HCEC 1CT (cell line): ENCODE results near the gene TET3.

Experiments used
- DNase-seq: peaks from one replicate; pipeline ENCODE4 v3.0.0-alpha.2; 2017

TET3 gene

GRCh38 chr2:73987948-73988700 lies 3.4 kb downstream of the TET3 start:
- DNase-seq: no peak

GRCh38 chr2:73989972-73990371 lies 5.3 kb downstream of the TET3 start:
- DNase-seq: no peak

GRCh38 chr2:73990531-73990930 lies 5.8 kb downstream of the TET3 start:
- DNase-seq: no peak

DNA sequence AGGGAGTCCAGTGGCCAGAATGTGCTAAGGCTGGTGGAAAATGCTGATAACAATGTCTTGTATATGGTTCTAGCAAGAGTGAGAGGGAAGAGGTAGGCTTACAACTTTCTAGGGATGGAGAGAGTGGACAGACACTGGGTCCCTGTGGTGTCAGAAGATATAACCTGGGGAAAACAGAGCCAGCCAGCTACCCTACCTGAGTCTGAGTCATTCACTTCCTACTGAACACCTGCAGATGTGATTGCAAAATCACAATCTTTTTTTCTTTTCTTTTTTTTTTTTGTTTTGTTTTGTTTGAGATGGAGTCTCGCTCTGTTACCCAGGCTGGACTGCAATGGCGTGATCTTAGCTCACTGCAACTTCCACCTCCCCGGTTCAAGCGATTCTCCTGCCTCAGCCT lies 7.3 kb downstream of the TET3 start:
- no peak for DNase-seq

- peak; percentile 24 for DNase-seq
Observed at GRCh38 chr2:73993376-73993775, 8.7 kb downstream of the TET3 start.

- DNase-seq: no peak
Observed at GRCh38 chr2:73993778-73994177, 9.1 kb downstream of the TET3 start.

GRCh38 chr2:73994178-73994831 lies 9.6 kb downstream of the TET3 start:
- no peak for DNase-seq

DNA sequence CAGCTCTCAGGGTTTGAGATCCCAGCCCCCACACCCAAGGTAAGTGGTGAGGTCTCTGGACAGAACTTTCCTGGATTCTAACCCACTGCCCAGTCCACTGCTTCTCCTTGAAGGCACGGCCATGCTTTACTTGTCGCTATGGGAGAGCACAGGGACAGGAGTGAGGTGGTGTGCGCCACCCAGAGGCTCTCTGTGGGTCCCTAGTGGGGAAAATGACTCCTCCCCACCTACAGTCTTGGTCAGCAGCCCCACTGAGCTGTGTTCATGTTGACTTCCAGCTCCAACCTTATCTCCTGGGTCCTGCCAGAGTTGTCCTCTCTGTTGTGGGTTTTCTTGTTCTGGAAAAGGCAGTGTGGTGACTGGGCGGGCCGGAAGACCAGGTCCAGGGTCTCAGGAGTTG lies 11.1 kb downstream of the TET3 start:
- DNase-seq: no peak

- DNase-seq: no peak
Observed at GRCh38 chr2:73997813-73998212, 13.1 kb downstream of the TET3 start.

GRCh38 chr2:73998451-73998850 lies 13.7 kb downstream of the TET3 start:
- DNase-seq: no peak

- DNase-seq: no peak
Observed at GRCh38 chr2:73998933-73999332, 14.2 kb downstream of the TET3 start.

GRCh38 chr2:73999881-74000597 lies 15.3 kb downstream of the TET3 start:
- DNase-seq: peak; percentile 20

DNA sequence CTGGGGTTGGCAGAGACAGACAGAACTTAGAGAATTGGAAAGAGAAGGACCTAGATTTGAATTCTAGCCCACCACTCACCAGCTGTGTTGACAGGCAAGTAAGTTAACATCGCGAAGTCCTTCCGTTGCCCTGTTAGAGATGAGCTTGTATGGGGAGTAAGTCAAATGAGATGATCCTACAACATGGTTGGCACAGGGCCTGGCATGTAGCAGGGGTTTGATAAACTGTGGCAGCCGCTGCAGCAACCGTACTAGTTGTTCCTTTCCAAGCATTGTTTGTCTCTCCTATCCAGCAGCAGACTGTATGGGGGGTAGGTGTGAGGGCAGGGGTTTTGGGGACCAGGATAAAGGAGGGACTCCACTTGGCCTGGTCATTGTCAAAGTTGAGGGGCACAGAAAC lies 16.0 kb downstream of the TET3 start:
- DNase-seq: no peak

GRCh38 chr2:74001121-74001520 lies 16.4 kb downstream of the TET3 start:
- peak; percentile 9 for DNase-seq

GRCh38 chr2:74001781-74002504 lies 17.2 kb downstream of the TET3 start:
- DNase-seq: no peak

DNA sequence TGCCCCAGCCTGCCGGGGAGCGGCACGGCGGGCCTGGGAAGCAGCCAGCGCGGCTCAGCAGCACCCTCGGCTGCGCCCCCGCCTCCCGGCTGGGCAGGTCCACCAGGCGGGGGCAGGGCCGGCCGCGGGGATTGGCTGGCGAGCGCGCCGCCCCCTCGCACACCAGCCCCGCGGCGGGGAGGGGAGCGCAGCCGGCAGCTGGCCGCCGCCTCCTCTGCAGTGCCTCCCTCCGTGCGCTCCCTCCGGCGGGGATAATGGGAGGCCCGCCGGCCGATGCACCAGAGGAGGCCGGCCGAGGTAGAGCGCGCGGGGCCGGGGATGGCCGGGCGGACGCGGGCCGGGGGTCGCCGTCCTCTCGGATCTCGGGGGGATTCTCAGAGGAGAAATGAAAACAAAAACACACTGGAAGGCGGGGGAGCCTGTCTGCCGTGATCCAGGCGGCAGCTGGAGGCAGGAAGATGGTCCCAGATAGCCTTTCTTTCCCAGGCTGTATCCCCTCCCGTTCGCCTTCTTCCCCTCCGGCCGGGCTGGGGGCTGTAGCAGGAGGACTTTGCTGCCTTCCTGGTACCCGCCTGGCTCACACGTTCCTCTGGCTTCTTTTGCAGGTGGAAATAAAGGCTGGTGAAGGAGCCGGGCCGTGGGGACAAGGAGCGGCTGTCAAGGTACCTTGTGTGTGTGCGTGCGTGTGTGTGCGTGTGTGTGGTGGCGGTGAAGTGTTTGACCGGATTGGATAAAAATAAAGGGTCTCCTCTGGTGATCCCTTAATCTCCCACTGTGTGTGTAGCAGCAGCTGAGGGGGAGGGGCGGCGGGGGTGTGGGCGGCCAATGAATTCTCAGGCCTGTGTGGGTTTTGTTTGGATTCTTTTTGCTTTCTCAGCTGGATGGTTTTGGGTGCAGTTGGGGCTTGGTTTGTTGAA lies 18.1 kb downstream of the TET3 start:
- peak; percentile 87 for DNase-seq

DNA sequence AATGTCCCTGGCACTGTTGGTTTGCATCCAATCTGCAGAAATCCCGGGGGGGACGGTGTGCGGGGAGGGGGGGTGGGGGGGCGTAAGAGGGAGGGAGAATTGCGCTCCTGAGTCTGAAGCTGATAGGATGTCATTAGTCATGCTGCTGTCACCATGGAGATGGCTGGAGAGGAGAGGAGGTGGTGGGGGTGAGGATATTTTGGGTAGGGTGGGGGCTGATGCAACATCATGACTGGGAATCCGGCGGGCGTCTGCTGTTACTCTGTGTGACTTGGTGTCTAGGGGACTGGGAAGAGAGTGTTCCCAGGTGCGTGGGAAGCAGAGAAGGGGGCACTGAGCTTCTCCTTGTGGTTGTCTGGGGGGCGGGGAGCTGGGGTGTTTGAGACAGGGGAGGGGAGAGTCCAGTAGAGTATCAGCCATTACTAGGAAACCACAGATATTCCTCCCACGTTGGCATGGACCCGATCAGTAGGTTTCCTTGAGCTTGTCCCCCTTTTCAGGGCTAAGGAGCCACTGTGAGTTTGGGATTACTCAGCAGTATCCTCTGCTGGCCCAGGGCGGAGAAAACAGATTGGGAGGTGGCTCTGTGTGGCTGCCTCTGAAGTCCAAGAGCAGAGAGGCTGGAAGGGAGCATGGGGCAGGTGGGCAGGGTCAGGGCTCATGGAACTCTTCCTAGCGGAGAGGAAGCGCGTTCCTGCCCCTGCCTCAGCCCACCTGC lies 18.9 kb downstream of the TET3 start:
- DNase-seq: peak; percentile 66

DNA sequence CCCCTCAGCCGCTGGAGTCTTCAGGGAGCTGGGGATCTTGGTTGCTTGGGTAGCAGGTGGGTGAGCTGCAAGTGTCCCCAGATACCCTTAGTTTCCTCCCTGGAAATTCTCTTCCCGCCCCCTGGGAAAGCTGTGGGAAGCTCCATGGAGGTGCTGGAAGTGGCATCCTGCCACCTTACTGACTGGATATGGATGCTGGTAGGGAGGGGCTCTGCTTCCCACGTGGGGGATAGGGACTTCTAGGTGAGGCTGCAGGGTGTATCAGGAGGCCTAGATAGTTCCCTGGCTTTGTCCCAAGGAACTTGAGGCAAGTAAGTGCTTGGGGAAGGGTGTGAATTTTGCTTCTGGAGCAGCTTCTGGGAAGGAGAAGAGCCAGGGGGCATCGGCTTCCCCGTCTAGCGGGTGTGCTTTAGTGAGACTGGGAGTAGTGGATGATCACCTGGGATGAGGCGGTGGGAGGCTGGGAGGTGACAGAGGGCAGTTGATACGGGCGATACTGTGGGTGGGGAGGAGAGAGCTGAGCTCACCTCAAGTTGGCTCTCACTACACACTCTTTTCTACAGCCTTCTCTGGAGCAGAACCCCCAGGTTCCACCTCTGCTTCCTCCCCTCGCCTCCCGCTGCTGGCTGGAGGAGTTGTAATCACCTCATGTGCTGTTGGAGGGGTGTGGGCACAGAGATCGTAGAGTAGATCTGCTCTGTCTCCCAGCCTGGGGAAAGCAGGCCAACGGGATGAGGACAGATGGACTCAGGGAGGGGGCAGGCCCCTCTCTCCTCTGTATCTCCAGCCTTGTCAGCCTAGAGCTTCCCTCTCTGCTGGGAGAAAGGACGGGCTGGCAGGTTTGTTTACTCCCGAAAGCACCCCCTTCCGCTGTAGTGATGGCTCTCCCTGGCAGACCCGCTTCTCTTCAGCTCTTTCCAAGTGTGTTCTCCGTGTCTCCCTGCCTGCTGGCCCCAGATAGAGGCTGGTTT lies 19.8 kb downstream of the TET3 start:
- no peak for DNase-seq

DNA sequence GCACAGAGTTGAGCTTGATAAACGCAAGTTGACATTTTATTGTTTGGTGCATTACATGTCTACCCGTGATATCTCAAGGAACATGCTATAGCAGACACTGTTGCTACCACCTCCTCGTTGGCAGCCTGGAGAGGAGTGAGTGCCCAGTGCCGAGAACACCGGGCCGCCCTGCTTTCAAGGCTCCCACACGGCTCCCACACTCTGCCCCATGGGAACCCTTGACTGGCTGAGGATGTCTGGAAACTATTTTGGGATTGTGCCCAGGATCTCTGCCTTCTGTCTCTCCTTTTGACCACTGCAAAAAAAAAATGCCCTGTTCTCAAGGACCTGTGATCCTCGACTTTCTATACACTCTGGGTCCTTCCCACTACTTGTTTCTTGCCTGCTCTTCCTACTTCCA lies 21.1 kb downstream of the TET3 start:
- no peak for DNase-seq

- DNase-seq: no peak
Observed at GRCh38 chr2:74006459-74006858, 21.7 kb downstream of the TET3 start.
